Stomach (tissue), 9 donors: ENCODE data around the gene GREM1. TPM values are rescaled to one million over a fixed set of nuclear protein-coding genes. Genes with fewer than 3 reads are reported as not detected.

Experiments
- DNase-seq, 2 donors: peaks; one replicate each; pipeline versions ENCODE4 v3.0.0 to v3.0.0-alpha.2; 2013 to 2019
- H3K27ac ChIP-seq, 5 donors: fragments of 200-600 bp in 4 of 5; sonication (generic) in 4 of 5; one replicate each; pipeline ENCODE4 v1.5.1; 2013 to 2019; ENCODE audit warnings: mild to moderate bottlenecking in 1 of 5, moderate library complexity in 1 of 5
- H3K27me3 ChIP-seq, 3 donors: fragments of 200-600 bp; sonication (generic); one replicate each; pipeline ENCODE4 v1.5.1; 2017 to 2019; ENCODE audit warnings: mixed run types in 1 of 3
- H3K36me3 ChIP-seq, 4 donors: fragments of 200-600 bp; sonication (generic); 1 replicate in 3 of 4; 2 replicates in 1 of 4; pipeline ENCODE4 v1.5.1; 2016 to 2019
- H3K4me1 ChIP-seq, 4 donors: fragments of 200-600 bp; sonication (generic); one replicate each; pipeline ENCODE4 v1.5.1; 2016 to 2019
- H3K4me3 ChIP-seq, 4 donors: fragments of 200-600 bp; sonication (generic) in 3 of 4; one replicate each; pipeline ENCODE4 v1.5.1; 2016 to 2019; ENCODE audit warnings: mild to moderate bottlenecking in 1 of 4
- H3K9me3 ChIP-seq, 4 donors: fragments of 200-600 bp; sonication (generic); one replicate each; pipeline ENCODE4 v1.5.1; 2016 to 2019
- EP300 ChIP-seq: sonication (generic); formaldehyde crosslinking; IDR thresholded peaks from one replicate; pipeline ENCODE4 v1.6.1; 2017; ENCODE audit warnings: antibody characterized with exemption
- POLR2A ChIP-seq, 4 donors: fragments of 450-650 bp; IDR thresholded peaks; one replicate each; pipeline ENCODE4 v1.6.1; 2016; ENCODE audit warnings: antibody characterized with exemption in 4 of 4, control low read depth in 2 of 4, mild to moderate bottlenecking in 1 of 4, moderate library complexity in 1 of 4
- POLR2AphosphoS5 ChIP-seq, 3 donors: sonication (generic); formaldehyde crosslinking; IDR thresholded peaks; one replicate each; pipeline ENCODE4 v1.6.1; 2016; ENCODE audit warnings: antibody characterized with exemption in 3 of 3
- WGBS, 5 donors: extraction: QIAGEN DNeasy Blood & Tissue Kit in 3 of 5; methylation state at CpG; one replicate each; pipeline versions ENCODE4 v1.1.5 to v1.1.7; 2013 to 2018; 5-methylcytosine and 5-hydroxymethylcytosine counted together
- intact Hi-C: fragments of 100-400 bp; cut with DNase I; formaldehyde crosslinking; loops from one replicate; pipeline ENCODE4 v1.15.1; 2023; ENCODE audit warnings: low total_unique reads
- polyA plus RNA-seq, 3 donors: library from polyadenylated mRNA; stranded (reverse); fragments of 200-250 nt; gene quantifications; one replicate each; pipeline ENCODE4 v1.2.3, GENCODE V29; 2013
- total RNA-seq, 5 donors: library from RNA; depleted of rRNA; stranded (reverse); fragments of >200 nt; gene quantifications; one replicate each; pipeline versions ENCODE4 v1.1.0 to v1.2.3, GENCODE V29; 2014 to 2016
- TF ChIP-seq, protein P1 (sequence below), 7 experiments: fragments of 450-650 bp in 4 of 7; fragments of 200-600 bp in 3 of 7; sonication (generic) in 3 of 7; IDR thresholded peaks; one replicate each; pipeline ENCODE4 v1.5.1; 2016 to 2019; ENCODE audit warnings: antibody characterized with exemption in 7 of 7, control low read depth in 2 of 7, mild to moderate bottlenecking in 1 of 7
- donor health status: healthy with polysubstance abuse.
- donor health status: Bipolar disorder and iron deficiency.
- donor health status: healthy.

Gene GREM1
- total and polyA plus RNA-seq, 8 donors = 4.0 to 50.0 (median 13.8) TPM

DNA sequence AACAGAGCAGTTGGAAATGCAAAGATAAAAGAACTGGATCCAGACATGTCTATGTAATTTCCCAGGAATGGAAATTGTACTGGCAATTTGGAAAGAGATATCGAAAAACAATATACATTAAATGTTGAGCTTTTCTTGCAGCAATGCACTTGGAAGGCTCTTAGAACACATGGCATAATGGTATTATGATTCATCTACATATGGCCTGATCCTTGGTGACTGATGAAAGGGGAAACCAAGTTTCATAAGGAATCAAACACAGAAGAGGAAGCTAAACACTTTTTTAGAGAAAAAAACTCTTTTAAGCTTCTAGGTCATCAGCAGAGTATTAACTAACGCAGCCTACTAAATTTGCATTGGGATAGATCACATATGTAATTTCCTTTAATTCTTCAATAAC lies 12.4 kb upstream of the GREM1 start:
- intact Hi-C loops = no loop called here

DNA sequence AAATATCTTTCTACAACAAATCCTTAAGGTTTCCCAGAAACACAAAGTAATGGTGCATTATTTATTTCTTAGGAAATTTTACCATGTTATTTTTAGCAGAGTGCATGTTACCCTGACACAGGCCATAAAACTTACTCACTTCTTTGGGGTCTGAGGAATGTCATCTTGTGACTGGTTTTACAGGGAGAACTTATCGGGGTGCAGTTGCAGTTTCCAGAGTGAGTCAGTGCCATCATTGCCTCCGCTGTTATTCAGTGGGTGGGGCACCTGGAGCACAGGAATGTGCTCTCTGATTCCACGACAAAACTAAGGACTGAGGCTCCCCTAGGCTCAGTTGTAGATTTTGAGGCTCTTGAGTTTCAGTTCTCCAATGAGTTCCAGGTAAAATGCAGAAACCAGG lies 11.1 kb upstream of the GREM1 start:
- TF ChIP-seq EP300 = no peak
- no peak for TF ChIP-seq POLR2A (IDR thresholded peaks at IDR 0.05)
- TF ChIP-seq, protein P1, sequence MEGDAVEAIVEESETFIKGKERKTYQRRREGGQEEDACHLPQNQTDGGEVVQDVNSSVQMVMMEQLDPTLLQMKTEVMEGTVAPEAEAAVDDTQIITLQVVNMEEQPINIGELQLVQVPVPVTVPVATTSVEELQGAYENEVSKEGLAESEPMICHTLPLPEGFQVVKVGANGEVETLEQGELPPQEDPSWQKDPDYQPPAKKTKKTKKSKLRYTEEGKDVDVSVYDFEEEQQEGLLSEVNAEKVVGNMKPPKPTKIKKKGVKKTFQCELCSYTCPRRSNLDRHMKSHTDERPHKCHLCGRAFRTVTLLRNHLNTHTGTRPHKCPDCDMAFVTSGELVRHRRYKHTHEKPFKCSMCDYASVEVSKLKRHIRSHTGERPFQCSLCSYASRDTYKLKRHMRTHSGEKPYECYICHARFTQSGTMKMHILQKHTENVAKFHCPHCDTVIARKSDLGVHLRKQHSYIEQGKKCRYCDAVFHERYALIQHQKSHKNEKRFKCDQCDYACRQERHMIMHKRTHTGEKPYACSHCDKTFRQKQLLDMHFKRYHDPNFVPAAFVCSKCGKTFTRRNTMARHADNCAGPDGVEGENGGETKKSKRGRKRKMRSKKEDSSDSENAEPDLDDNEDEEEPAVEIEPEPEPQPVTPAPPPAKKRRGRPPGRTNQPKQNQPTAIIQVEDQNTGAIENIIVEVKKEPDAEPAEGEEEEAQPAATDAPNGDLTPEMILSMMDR (IDR thresholded peaks at IDR 0.05) = no peak
- no peak for TF ChIP-seq POLR2AphosphoS5 (IDR thresholded peaks at IDR 0.05)
- WGBS, 5 donors = 63 to 76% (median 68%) methylated on average over 3 of the region's 3 CpGs
- Histone ChIP-seq H3K36me3 (no peaks in the 10 kb centered on the region), H3K27ac (no peak overlapping the region), H3K4me3 (no peak overlapping the region), H3K4me1 (peaks cover 0 to 9% (median 5%) of the 10 kb centered on the region in 4 donors), H3K9me3 (no peaks in the 10 kb centered on the region), H3K27me3 (no peaks in the 10 kb centered on the region)
- DNase-seq = no peak
- intact Hi-C loops = no loop called here

More for the DNA sequence above, 12.4 kb upstream of the GREM1 start:
- H3K4me1 ChIP-seq = peaks cover 0 to 9% (median 5%) of the 10 kb centered on the region in 4 donors
- DNase-seq = no peak
- no peak for TF ChIP-seq POLR2A (IDR thresholded peaks at IDR 0.05)
- TF ChIP-seq, protein P1 (IDR thresholded peaks at IDR 0.05) = no peak
- no peak for TF ChIP-seq POLR2AphosphoS5 (IDR thresholded peaks at IDR 0.05)
- TF ChIP-seq EP300 = no peak
- no peaks in the 10 kb centered on the region for H3K27me3 ChIP-seq
- no peaks in the 10 kb centered on the region for H3K9me3 ChIP-seq
- no peak overlapping the region for H3K4me3 ChIP-seq
- no peak overlapping the region for H3K27ac ChIP-seq
- no peaks in the 10 kb centered on the region for H3K36me3 ChIP-seq
- WGBS, 5 donors = 86 to 93% (median 92%) methylated on average over 2 of the region's 2 CpGs

DNA sequence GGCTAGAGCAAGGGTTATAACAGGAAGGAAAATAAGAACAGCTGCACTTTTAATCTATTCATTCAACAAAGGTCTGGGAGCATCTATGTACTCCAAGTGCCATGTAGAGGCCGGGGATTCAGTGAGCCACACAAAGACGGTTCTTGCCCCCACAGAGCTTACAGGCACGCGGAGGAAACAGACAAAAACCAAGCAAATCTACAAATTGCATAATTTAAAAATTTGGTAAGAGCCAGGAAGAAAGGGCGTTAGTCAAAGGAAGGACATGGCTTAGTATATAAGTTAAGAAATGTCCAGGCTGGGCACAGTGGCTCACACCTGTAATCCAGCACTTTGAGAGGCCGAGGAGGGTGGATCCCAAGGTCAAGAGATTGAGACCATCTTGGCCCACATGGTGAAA lies 10.4 kb upstream of the GREM1 start:
- Histone ChIP-seq H3K36me3 (no peaks in the 10 kb centered on the region), H3K27me3 (no peaks in the 10 kb centered on the region), H3K27ac (no peak overlapping the region), H3K4me1 (peaks cover 0 to 9% (median 5%) of the 10 kb centered on the region in 4 donors), H3K4me3 (no peak overlapping the region), H3K9me3 (no peaks in the 10 kb centered on the region)
- WGBS, 5 donors = 59 to 82% (median 69%) methylated on average over 6 of the region's 6 CpGs
- DNase-seq = no peak
- TF ChIP-seq POLR2AphosphoS5 (IDR thresholded peaks at IDR 0.05) = no peak
- no peak for TF ChIP-seq EP300
- TF ChIP-seq, protein P1 (IDR thresholded peaks at IDR 0.05) = no peak
- no peak for TF ChIP-seq POLR2A (IDR thresholded peaks at IDR 0.05)
- intact Hi-C loops = no loop called here

DNA sequence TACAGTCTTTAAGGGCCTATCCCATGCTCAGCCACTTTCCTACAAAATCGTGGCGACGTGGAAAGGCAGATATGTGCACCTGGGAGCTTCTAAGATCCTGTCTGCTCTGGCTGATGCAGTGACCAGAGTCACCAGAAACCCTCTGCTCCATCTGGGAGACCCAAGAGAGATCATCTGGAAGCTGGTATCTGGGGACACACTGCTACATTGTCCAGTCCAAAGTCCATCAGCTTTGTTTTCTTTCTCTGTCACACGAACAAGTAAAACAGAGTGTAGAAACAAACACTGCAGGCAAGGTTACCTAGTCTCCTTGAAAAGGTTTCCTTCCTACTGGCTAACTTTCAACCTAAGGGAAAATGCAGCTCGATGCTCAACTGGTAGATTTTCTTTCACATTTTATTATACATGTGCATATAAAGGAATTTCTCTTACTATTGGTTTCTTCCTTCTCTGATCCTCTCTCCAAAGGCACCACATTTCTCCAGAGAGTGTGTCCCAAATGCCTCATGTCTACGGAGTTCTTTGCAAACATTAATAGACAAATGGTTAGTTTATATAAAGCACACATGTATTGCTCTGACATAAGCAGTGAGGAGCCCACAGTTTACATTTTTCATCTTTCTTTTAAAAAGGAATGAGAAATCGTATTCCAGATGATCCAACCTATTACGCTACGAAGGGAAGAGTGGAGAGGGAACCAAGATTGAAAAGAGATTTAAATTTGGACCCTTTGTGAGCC lies 8.3 kb upstream of the GREM1 start:
- H3K4me3 ChIP-seq = no peak overlapping the region
- no peak for TF ChIP-seq EP300
- TF ChIP-seq POLR2AphosphoS5 (IDR thresholded peaks at IDR 0.05) = no peak
- TF ChIP-seq, protein P1 (IDR thresholded peaks at IDR 0.05) = no peak
- TF ChIP-seq POLR2A (IDR thresholded peaks at IDR 0.05) = no peak
- peak overlapping the region in 1 of 5 donors; percentile 31 for H3K27ac ChIP-seq
- 50 to 62% (median 61%) methylated on average over 9 of the region's 9 CpGs for WGBS, 5 donors
- H3K27me3 ChIP-seq = peaks cover 0 to 15% (median 0%) of the 10 kb centered on the region in 3 donors
- peaks cover 0 to 9% (median 5%) of the 10 kb centered on the region in 4 donors for H3K4me1 ChIP-seq
- no peaks in the 10 kb centered on the region for H3K9me3 ChIP-seq
- intact Hi-C loops = no loop called here
- DNase-seq = peak in 1 of 2 donors; percentile 66
- H3K36me3 ChIP-seq = no peaks in the 10 kb centered on the region
